IMR-90 (cell line): ENCODE data around the gene BAD. TPM values are rescaled to one million over a fixed set of nuclear protein-coding genes. Genes with fewer than 3 reads are reported as not detected.
"Not testable (repeated sequence)": the region's sequence is repeated elsewhere in the genome, so short reads cannot be mapped to it uniquely, and the experiment has no call there.

Source experiments
- ATAC-seq: fragments of 200-7000 bp; cut with Tn5 transposase; 2 replicates; pipeline ENCODE4 v1.9.1; 2020; ENCODE audit warnings: low read depth, mild to moderate bottlenecking, moderate library complexity
- BruUV-seq: library from RNA; stranded (reverse); fragments of 400-500 nt; replicated peaks from 2 replicates; lab custom pipeline; 2021; lab: Mats Ljungman, UMichigan
- CTCF ChIA-PET: fragments of 300-600 bp; formaldehyde crosslinking; extraction: SDS; loops from one replicate; lab custom pipeline; 2021; ENCODE audit warnings: antibody characterized with exemption; lab: Yijun Ruan, JAX
- POLR2A ChIA-PET: fragments of 300-600 bp; sonication (Branson Sonifier 250); formaldehyde crosslinking; loops from one replicate; lab custom pipeline; 2022; ENCODE audit warnings: antibody characterized with exemption; ENCODE audit not compliant: unreplicated experiment; lab: Charles Lee
- DNase-seq: peaks from one replicate; pipeline ENCODE4 v3.0.0; 2013
- H2AFZ ChIP-seq: replicated peaks from 2 replicates; pipeline ENCODE3; 2013; ENCODE audit warnings: low read length, mild to moderate bottlenecking; ENCODE audit not compliant: poor library complexity
- H2AK5ac ChIP-seq: 2 replicates; pipeline ENCODE4 v1.6.1; 2013; ENCODE audit warnings: low read depth, low read length, inconsistent platforms
- H2AK9ac ChIP-seq: replicated peaks from 2 replicates; pipeline ENCODE3; 2013; ENCODE audit warnings: mild to moderate bottlenecking, low read depth, low read length, moderate library complexity; ENCODE audit not compliant: poor library complexity
- H2BK120ac ChIP-seq: 2 replicates; pipeline ENCODE4 v1.6.1; 2013; ENCODE audit warnings: low read depth, low read length, inconsistent platforms
- H2BK15ac ChIP-seq: 3 replicates; pipeline ENCODE4 v1.6.1; 2013; ENCODE audit warnings: low read depth, low read length, inconsistent platforms
- H2BK20ac ChIP-seq: 2 replicates; pipeline ENCODE4 v1.6.1; 2013; ENCODE audit warnings: low read depth, mild to moderate bottlenecking, inconsistent platforms, low read length, moderate library complexity
- H2BK5ac ChIP-seq: 2 replicates; pipeline ENCODE4 v1.6.1; 2013; ENCODE audit warnings: mild to moderate bottlenecking, low read depth, low read length, inconsistent platforms; ENCODE audit not compliant: poor library complexity, severe bottlenecking
- H3K14ac ChIP-seq: replicated peaks from 2 replicates; pipeline ENCODE4 v1.6.1; 2013; ENCODE audit warnings: low read depth, low read length, inconsistent platforms
- H3K18ac ChIP-seq: 2 replicates; pipeline ENCODE4 v1.6.1; 2013; ENCODE audit warnings: low read depth, low read length, control low read depth
- H3K23ac ChIP-seq: 2 replicates; pipeline ENCODE4 v1.6.1; 2013; ENCODE audit warnings: low read depth, low read length, inconsistent platforms
- H3K27ac ChIP-seq: 2 replicates; pipeline ENCODE4 v1.5.1; 2013; ENCODE audit warnings: mild to moderate bottlenecking, control low read depth, low read length; ENCODE audit not compliant: insufficient read depth
- H3K27me3 ChIP-seq: 2 replicates; pipeline ENCODE4 v1.6.1; 2013; ENCODE audit warnings: low read length; ENCODE audit not compliant: control insufficient read depth, insufficient read depth
- H3K36me3 ChIP-seq: 2 replicates; pipeline ENCODE4 v1.6.1; 2013; ENCODE audit warnings: low read length, mixed read lengths; ENCODE audit not compliant: control insufficient read depth, insufficient read depth
- H3K4ac ChIP-seq: 2 replicates; pipeline ENCODE4 v1.6.1; 2013; ENCODE audit warnings: low read depth, low read length, inconsistent platforms
- H3K4me1 ChIP-seq: 2 replicates; pipeline ENCODE4 v1.6.1; 2013; ENCODE audit warnings: low read length, mixed read lengths; ENCODE audit not compliant: control insufficient read depth, insufficient read depth
- H3K4me2 ChIP-seq: 2 replicates; pipeline ENCODE4 v1.6.1; 2013; ENCODE audit warnings: low read depth, mild to moderate bottlenecking, control low read depth, low read length, moderate library complexity
- H3K4me3 ChIP-seq: 2 replicates; pipeline ENCODE4 v1.5.1; 2013; ENCODE audit warnings: low read depth, mild to moderate bottlenecking, control low read depth, low read length, moderate library complexity; ENCODE audit not compliant: insufficient read depth
- H3K56ac ChIP-seq: 2 replicates; pipeline ENCODE4 v1.6.1; 2013; ENCODE audit warnings: low read length, inconsistent platforms; ENCODE audit not compliant: insufficient read depth; ENCODE audit errors: extremely low read depth
- H3K79me1 ChIP-seq, 2 experiments: 2 replicates each; pipeline ENCODE4 v1.6.1; 2013; ENCODE audit warnings: low read length in 2 of 2, inconsistent platforms in 1 of 2, low read depth in 1 of 2
- H3K9ac ChIP-seq: 2 replicates; pipeline ENCODE4 v1.6.1; 2013; ENCODE audit warnings: low read depth, low read length, control low read depth
- H3K9me1 ChIP-seq: 2 replicates; pipeline ENCODE4 v1.6.1; 2013; ENCODE audit warnings: low read length, inconsistent platforms; ENCODE audit not compliant: insufficient read depth
- H3K9me3 ChIP-seq: 2 replicates; pipeline ENCODE4 v1.6.1; 2013; ENCODE audit warnings: low read length; ENCODE audit not compliant: control insufficient read depth, insufficient read depth
- H4K20me1 ChIP-seq: 2 replicates; pipeline ENCODE4 v1.6.1; 2013; ENCODE audit warnings: low read length, inconsistent platforms; ENCODE audit not compliant: insufficient read depth
- H4K5ac ChIP-seq: 2 replicates; pipeline ENCODE4 v1.6.1; 2013; ENCODE audit warnings: mild to moderate bottlenecking, low read depth, low read length, control low read depth
- H4K8ac ChIP-seq, 2 experiments: 2 replicates each; pipeline ENCODE4 v1.6.1; 2013; ENCODE audit warnings: low read depth in 2 of 2, low read length in 2 of 2, control low read depth in 1 of 2, inconsistent platforms in 1 of 2
- H4K91ac ChIP-seq: 2 replicates; pipeline ENCODE4 v1.6.1; 2013; ENCODE audit warnings: low read depth, low read length, inconsistent platforms; ENCODE audit not compliant: insufficient read depth
- MXI1 ChIP-seq: IDR thresholded peaks from 2 replicates; pipeline ENCODE4 v1.6.1; 2012; ENCODE audit warnings: low read depth, mild to moderate bottlenecking, low read length, moderate library complexity, borderline replicate concordance
- WGBS, 2 experiments: methylation state at CpG; one replicate each; pipeline versions ENCODE4 v1.1.5 to v1.1.7; 2013; ENCODE audit warnings: missing lambda C conversion rate in 2 of 2; ENCODE audit not compliant: insufficient read length in 1 of 2; ENCODE audit errors: extremely low coverage in 2 of 2; 5-methylcytosine and 5-hydroxymethylcytosine counted together
- dilution Hi-C: fragments of 300-500 bp; cut with HindIII; formaldehyde crosslinking; loops from one replicate; pipeline ENCODE4 v1.14.3; 2018; ENCODE audit warnings: low sequenced_read_pairs; ENCODE audit not compliant: unreplicated experiment
- in situ Hi-C: fragments of 300-500 bp; cut with MboI; formaldehyde crosslinking; loops from 3 replicates; pipeline ENCODE4 v1.14.3; 2019; ENCODE audit warnings: low sequenced_read_pairs, inconsistent platforms, mixed read lengths
- intact Hi-C: fragments of 100-400 bp; cut with micrococcal nuclease; formaldehyde crosslinking; loops from 2 replicates; pipeline ENCODE4 v1.10.0; 2022
- polyA plus RNA-seq, 3 experiments: library from polyadenylated mRNA; depleted of rRNA; stranded (reverse); fragments of >200 nt; gene quantifications; 2 replicates each; pipeline ENCODE4 v1.2.3, GENCODE V29; 2012; ENCODE audit warnings: low replicate concordance in 1 of 3
- total RNA-seq: library from RNA; depleted of rRNA; stranded (reverse); fragments of >200 nt; gene quantifications from 2 replicates; pipeline ENCODE4 v1.2.3, GENCODE V29; 2012

BAD gene
- total and polyA plus RNA-seq, 2 of the 4 experiments (the other 2 are of a cell fraction), result 30.3 to 68.0 TPM

- POLR2A ChIA-PET, result interaction anchor here (1.2 kb wide), 1 partner anchor 23 kb away, joined by 3 read pairs; no protein-coding TSS in a partner anchor
- peak; percentile 4; the same call in 1 of the 2 replicates for ATAC-seq
Measured at GRCh38 chr11:64246621-64246870, 37.9 kb downstream of the BAD start.

More at GRCh38 chr11:64246621-64246870, 37.9 kb downstream of the BAD start:
- H2BK120ac ChIP-seq, intact Hi-C loops, H3K27me3 ChIP-seq, H4K91ac ChIP-seq, H3K56ac ChIP-seq, dilution Hi-C loops, DNase-seq, H2AK9ac ChIP-seq, H3K14ac ChIP-seq, H2AFZ ChIP-seq, H3K4me1 ChIP-seq, H3K9me3 ChIP-seq, in situ Hi-C loops, H4K5ac ChIP-seq, H2BK15ac ChIP-seq, H3K4ac ChIP-seq, H2BK20ac ChIP-seq, H3K9ac ChIP-seq, H3K23ac ChIP-seq, H2BK5ac ChIP-seq, BruUV-seq, H3K18ac ChIP-seq, H4K8ac ChIP-seq, H3K9me1 ChIP-seq, H3K4me2 ChIP-seq, H2AK5ac ChIP-seq: not testable (repeated sequence)
- peak; percentile 50; the same call in 1 of the 2 replicates for TF ChIP-seq MXI1
- H3K27ac ChIP-seq, result peak overlapping the region; percentile 98; the same call in 1 of the 2 replicates
- WGBS, 2 experiments, result no CpG with 5 or more reads among the region's 43 CpGs
- CTCF ChIA-PET, result interaction anchor here (2.1 kb wide), 1 partner anchor 54 kb away, joined by 7 read pairs; no protein-coding TSS in a partner anchor
- H3K36me3 ChIP-seq, result peaks cover 12% of the 10 kb centered on the region
- peaks cover 8 to 35% of the 10 kb centered on the region in 2 experiments; a peak in 3 of 4 replicates for H3K79me1 ChIP-seq
- H4K20me1 ChIP-seq, result peaks cover 26% of the 10 kb centered on the region
- H3K4me3 ChIP-seq, result peak overlapping the region; percentile 95
